ENCODE measurements around the gene HPCAL1.

- no peak for TF ChIP-seq CTCF (IDR thresholded peaks at IDR 0.05)
- TF ChIP-seq EZH2 (IDR thresholded peaks at IDR 0.05; ENCODE audit: borderline replicate concordance, insufficient read depth, low read depth, low read length, poor library complexity, severe bottlenecking): no peak
Measured at GRCh38 chr2:10389573-10389972, 86.9 kb downstream of the HPCAL1 start.
